HEK293 (cell line): Measurements from ENCODE around the gene DPP6.

ENCODE experiments used
- FEZF1 ChIP-seq: fragments of 450-650 bp; formaldehyde crosslinking; IDR thresholded peaks from 2 replicates; pipeline ENCODE4 v1.5.1; 2016; ENCODE audit warnings: missing biosample characterization, missing genetic modification characterization
- RBAK ChIP-seq: fragments of 450-650 bp; formaldehyde crosslinking; IDR thresholded peaks from 2 replicates; pipeline ENCODE4 v1.5.1; 2016; ENCODE audit warnings: missing biosample characterization, missing genetic modification characterization
- REST ChIP-seq: fragments of 450-650 bp; formaldehyde crosslinking; IDR thresholded peaks from 2 replicates; pipeline ENCODE4 v1.5.1; 2016; ENCODE audit warnings: missing biosample characterization, missing genetic modification characterization
- ZNF549 ChIP-seq: fragments of 450-650 bp; IDR thresholded peaks from 2 replicates; pipeline ENCODE4 v1.5.1; 2018; ENCODE audit warnings: missing biosample characterization, missing genetic modification characterization, mild to moderate bottlenecking, inconsistent platforms, moderate library complexity
- ZNF654 ChIP-seq: fragments of 450-650 bp; formaldehyde crosslinking; IDR thresholded peaks from 2 replicates; pipeline ENCODE4 v1.5.1; 2016; ENCODE audit warnings: low read depth, missing biosample characterization, missing genetic modification characterization
- ZNF785 ChIP-seq: fragments of 450-650 bp; formaldehyde crosslinking; IDR thresholded peaks from 2 replicates; pipeline ENCODE4 v1.5.1; 2016; ENCODE audit warnings: missing biosample characterization, missing genetic modification characterization
- TF ChIP-seq, protein P1 (sequence below): fragments of 450-650 bp; formaldehyde crosslinking; IDR thresholded peaks from 2 replicates; pipeline ENCODE4 v1.5.1; 2016; ENCODE audit warnings: missing biosample characterization, missing genetic modification characterization

DNA sequence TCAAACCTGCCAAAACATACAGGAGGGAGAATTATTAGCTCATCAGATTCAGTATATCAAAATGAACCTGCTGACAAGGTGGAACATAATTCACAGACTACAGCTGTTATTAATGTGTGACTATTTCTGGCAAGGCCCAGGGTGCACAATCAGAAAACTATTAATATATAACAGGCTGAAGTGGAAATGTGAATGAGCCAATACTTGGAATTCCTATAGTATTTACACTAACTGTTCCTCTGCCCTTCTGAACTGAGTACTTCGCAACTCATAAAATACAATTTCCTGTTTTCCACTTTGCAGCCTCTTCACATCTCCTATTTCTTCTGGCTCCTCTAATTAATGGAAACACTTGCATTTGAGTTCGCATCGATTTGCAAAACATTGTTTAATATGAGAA is 330.8 kb downstream of the DPP6 start:
- TF ChIP-seq ZNF549 (tag by site-specific recombination) (no peak), REST (tag by site-specific recombination) (no peak), ZNF785 (tag by site-specific recombination) (no peak), RBAK (tag by site-specific recombination) (no peak), FEZF1 (tag by site-specific recombination) (no peak), ZNF654 (tag by site-specific recombination) (no peak)
- TF ChIP-seq, protein P1, sequence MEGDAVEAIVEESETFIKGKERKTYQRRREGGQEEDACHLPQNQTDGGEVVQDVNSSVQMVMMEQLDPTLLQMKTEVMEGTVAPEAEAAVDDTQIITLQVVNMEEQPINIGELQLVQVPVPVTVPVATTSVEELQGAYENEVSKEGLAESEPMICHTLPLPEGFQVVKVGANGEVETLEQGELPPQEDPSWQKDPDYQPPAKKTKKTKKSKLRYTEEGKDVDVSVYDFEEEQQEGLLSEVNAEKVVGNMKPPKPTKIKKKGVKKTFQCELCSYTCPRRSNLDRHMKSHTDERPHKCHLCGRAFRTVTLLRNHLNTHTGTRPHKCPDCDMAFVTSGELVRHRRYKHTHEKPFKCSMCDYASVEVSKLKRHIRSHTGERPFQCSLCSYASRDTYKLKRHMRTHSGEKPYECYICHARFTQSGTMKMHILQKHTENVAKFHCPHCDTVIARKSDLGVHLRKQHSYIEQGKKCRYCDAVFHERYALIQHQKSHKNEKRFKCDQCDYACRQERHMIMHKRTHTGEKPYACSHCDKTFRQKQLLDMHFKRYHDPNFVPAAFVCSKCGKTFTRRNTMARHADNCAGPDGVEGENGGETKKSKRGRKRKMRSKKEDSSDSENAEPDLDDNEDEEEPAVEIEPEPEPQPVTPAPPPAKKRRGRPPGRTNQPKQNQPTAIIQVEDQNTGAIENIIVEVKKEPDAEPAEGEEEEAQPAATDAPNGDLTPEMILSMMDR (tag by site-specific recombination): no peak
